Measurements from ENCODE around the gene ENOX1.

ENOX1 gene

DNA sequence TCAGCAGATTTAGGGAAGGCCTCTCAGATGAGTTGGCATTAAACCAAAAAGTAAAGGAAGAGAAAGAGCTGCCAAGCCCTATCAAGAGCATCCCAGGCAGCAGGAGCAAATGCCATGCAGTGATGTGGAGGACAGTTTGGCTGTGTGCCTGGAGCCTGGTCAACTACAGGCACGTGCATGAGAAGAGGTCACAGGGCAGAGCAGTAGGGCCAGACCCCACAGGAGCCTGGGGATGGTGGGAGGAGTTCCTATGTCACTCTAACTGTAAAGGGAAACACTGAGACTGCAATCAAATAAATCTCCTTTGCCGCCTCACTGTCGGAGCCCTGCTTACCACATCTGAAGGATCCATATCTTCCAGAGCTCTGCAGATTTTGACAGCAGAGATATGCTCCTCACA, 240.5 kb downstream of the ENOX1 start:
- DNase-seq (ENCODE audit: low read depth in 2 of 2), result no peak

DNA sequence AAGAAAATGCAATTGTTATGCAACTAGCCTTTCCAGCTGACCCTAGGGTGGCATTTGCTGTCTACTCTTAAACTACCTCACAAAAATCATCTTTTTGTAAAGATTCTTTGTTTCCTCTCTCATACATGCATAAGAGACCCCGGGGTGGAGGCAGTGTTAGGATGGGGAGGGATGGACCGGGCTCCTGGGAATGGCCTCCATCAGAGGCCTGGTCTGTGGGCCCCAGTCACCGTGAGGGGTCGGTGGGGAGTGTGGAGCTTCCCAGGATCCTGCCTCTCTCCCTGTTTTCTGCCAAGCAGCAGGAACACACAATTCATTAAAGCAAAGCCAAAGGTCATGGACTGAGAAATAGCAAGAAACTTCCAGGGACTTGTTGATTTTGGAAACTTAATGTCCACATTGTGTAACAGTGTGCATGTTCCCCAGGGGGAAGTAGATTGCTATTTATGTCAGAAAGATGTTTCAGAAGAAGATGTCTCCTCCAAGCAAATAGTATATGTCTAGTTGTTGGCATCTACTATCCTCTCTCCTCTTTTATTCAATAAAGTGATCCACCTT, 241.4 kb downstream of the ENOX1 start:
- DNase-seq (ENCODE audit: low read depth in 2 of 2), result no peak

DNA sequence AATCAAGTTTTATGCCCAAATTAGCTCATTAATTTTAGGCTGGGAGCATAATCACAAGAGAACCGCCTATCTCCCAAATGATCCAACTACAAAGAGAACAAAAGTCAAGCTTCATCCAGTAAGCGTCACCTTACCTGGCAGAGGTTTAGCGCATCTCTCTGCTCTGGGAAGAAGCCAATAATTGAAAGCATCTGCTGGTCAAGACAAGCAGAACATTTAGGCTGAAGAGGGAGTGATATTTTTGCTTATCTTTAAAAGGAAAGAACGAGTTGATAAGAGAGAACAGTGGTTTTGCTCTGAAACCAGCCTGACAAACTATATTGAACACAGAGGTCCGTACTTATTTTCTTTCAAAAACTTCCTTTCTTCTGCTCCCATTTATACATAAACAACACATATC, 242.1 kb downstream of the ENOX1 start:
- no peak for DNase-seq (ENCODE audit: low read depth in 2 of 2)

DNA sequence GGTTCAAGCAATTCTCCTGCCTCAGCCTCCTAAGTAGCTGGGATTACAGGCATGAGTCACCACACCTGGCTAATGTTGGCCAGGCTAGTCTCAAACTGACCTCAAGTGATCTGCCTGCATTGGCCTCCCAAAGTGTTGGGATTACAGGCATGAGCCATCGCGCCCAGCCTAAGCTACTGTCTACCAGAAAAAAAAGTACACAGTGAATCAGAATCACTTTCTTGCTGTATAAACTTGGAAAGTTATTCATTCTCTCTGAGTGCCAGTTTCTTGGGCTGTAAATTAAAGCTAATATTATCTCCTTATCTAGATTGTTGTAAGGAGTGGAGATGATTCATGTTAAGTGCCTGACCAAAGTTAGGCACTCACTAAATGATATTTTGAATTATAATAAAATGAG, 242.8 kb downstream of the ENOX1 start:
- no peak for DNase-seq (ENCODE audit: low read depth in 2 of 2)

DNA sequence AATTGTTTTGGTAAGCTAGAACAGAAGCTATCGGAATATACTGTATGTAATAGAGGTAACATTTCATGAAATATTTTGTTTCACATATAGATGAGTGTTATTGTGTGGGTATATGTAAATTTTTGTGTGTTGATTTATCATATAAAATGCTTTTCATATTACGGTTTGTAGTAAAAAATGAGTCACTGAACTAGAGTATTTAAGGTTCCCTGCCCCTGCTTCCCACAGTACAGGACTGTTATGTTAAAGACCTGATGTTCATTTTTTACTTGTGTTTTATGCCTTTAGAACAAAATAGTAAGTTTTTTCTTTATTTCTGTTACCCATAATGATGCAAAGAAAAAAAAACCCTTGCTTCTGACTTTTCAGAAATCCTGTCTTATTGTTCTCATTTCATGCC, 243.4 kb downstream of the ENOX1 start:
- DNase-seq (ENCODE audit: low read depth in 2 of 2), result no peak

DNA sequence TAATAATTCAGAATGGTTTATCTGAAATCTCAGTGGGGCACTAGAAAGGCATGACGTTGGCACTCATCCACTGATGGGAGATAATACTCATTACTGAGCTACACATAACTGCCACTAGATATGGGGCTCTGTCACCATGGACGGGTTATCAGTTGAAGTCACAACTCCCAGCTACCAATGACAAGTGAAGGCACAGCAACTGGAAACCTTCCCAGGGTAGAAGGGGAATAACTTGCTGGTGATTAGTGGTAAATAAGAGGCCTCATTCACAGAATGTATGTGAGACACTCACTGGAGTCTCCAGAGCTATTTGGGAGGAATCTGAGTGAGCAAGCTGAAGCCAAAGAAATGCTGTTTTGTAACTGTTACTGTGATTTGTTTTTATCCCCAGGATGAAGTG, 249.6 kb downstream of the ENOX1 start:
- DNase-seq (ENCODE audit: low read depth in 2 of 2), result no peak

DNA sequence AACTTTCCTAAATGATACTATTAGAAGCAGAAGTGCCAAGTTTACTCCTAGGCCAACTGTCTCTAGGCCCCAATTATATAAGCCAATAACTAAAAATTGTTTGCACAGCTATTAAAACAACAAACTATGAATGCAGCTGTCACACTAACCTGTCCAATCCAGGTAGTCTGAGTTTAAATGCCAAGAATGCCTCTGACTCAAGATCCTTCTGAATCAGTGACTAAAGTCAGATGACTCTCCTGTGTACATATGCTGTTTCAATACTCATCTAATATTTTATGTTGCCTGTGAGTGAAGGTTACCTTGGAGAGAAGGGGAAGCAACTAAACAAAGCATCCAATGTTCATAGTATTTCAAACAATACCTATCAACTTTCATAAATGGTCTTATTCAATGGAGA, 257.0 kb downstream of the ENOX1 start:
- DNase-seq (ENCODE audit: low read depth in 2 of 2), result no peak

DNA sequence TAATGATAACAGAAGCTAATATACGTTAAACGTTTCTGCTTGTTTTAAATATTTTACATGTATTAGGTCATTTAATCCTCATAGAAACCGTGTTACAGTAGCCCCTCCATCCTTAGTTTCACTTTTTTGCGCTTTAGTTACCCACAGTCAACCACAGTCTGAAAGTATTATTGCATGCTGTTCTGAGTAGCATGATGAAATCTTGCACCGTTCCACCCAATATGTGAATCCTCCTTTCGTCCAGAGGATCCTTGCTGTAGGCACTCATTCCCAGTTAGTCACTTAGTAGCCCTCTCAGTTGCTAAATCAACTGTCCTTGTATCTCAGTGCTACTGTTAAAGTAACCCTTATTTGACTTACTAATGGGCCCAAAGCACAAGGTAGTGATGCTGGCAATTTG, 257.8 kb downstream of the ENOX1 start:
- no peak for DNase-seq (ENCODE audit: low read depth in 2 of 2)

DNA sequence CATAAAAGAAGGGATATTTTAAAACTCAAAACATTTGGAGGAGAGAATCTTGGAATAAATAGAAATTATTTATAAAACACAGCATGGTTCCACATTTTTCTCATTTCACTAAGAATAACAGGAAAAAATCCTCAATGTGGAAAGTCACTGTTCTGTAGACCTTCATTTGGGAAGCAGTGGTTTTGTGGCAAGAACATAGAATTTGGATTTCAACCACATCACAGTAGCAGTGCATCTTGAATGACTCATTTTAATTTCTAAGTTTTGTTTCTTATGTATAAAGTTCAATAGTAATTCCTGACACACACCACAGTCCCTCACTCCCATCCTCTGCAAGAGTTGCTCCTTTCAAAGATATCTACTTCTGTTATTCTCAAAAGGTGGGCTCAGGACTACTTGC, 264.0 kb downstream of the ENOX1 start:
- peak; percentile 71 to 72 for DNase-seq (ENCODE audit: low read depth in 2 of 2)

DNA sequence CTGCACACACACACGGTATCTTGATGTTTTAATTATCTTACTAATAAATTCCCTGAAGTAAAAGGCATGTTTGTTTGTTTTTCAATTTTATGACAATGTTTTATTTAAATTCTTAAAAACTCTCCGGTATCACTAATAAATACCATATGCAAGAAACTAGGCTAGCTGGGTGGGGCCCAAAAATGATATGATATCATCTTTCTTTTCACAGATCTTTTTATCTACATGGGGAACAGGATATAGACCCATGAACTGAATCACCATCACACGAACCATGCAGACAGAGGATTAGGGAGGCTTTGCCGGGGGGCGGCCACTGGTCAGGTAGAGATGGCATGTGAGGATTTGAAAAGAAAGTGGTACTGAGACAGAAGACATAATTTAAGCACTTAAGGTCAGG, 266.4 kb downstream of the ENOX1 start:
- DNase-seq (ENCODE audit: low read depth in 2 of 2), result no peak

DNA sequence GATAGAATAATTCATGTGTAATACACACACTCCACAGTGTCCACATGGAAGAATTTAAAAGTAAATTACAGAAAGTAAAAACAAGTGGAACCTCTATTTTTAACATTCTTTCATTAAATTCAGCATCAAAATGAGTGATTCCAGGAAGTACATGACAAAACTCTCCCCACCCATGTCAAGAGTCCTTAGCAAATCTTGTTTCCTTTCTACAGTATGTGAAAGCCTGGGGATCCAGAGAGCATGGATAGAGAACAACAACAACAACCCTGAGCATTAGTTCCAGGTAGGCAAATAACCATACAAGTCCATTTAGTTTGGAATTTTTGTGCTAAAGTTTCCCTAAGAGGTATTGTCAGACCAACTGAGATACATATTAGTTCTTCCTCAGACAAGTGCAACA, 267.9 kb downstream of the ENOX1 start:
- DNase-seq (ENCODE audit: low read depth in 2 of 2), result no peak

DNA sequence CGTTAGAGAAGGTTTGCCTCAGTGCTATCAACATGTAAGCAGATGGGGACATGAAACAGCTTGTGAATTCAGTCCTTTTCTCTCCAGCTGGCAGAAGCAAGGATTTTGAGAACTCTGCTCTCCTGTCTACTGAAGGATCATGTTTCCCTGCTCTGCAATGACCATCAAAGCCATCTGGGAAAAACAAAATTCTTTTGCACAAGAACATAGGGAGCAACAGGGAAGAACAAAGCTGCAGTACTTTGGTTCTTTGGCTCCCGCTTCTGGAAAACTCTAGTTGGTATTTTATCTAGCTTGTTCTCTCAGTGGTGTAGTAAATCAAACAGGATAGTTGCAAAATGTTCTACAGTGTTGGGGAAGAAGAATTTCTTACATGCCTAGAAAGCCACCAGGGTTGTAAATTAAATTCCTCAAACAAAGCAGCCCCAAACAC, 270.4 kb downstream of the ENOX1 start:
- DNase-seq (ENCODE audit: low read depth in 2 of 2), result peak; percentile 93 to 94

DNA sequence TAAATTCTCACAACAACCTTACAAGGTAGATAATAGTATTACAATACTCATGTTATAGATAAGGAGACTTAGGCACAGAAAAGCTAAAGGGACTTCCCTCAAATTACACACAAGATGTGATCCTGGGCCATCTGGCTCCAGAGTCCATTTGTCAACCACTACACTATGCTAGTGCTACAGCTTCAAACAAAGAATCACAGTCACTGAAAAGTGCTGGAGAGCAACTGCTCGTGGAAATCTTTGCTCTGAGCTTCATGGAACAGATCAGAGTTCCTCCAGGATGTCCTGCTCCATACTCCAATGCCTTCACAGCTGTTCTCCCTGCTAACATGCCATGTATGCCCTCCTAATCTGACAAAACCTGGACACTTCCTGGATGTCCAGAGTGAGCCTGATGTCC, 271.2 kb downstream of the ENOX1 start:
- DNase-seq (ENCODE audit: low read depth in 2 of 2), result no peak

DNA sequence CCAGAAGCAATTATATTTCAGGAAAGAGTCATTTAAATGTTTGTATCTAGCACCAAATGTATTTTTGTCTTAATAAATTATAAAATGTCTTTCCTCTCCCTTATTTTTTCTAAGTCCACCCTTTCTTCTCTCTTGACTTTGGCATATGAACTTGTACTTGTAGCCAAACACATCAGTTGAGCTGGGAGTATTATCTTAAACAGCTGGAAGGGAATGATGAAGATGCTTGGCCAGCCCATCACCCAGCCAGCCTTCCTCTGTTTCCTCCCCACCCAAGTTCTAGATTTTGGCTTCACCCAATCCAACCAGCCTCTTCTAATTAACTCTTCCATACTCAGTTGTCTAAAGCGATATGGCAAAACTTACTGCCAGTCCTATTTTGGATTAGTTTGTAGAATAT, 272.5 kb downstream of the ENOX1 start:
- DNase-seq (ENCODE audit: low read depth in 2 of 2), result no peak

DNA sequence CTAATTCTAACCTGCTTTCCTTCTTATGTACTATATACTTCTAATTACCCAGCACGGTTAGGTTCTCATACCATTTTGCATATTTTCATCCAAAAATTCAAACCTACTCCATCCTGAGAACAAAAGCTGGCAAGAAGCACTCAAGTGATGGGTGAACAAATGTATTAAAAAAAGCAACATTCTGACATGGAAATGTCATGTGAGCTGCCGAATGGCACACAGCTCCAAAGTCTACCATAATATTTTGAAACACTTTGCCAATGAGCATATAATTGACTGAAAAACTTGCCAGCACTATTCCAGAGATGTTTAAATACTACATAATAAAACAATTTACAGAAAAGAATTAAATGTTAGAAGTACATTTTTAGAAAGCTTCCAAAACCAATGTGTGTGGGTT, 274.6 kb downstream of the ENOX1 start:
- DNase-seq (ENCODE audit: low read depth in 2 of 2), result no peak

DNA sequence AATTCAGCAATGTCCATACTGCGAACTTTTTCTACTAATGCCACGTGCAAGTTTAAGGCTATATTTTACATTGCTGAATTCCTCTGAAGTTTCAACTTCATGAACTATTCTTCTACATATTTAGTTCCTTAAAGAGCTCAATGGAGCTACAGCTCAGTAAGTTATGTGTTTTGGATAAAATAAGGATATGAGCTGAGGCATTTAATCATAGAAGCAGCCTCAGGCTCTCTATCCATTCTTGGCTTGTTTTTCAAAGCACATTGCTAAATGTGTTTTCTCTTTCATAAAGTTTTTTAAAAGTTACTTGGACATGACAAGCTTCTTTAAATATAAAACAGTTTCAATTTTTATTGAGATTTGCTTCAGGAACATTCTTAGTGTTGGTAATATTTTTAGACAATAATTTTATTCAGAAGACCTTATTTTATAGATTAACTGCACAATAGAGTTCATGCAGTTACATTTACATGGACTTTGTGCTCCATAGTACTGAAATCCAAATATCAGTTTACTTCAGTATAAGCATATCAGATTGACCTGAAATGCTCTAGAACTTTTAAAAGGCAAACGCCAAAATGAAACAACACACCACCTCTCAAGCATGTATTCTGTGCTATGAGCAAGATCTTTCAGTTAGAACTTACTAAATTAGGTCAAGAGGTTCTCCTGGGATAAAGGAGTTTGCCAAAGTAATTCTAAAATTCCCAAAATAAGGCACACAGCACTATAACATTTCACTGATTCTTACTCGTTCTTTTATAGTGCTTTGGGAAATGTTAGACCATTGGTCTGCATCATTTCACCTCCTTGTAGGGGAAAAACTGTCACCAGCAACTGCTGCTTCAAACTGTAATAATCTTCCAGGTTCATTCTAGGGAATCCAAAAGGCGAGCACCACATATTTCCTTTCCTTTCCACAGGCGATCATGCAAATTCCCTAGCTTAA, 275.5 kb downstream of the ENOX1 start:
- no peak for DNase-seq (ENCODE audit: low read depth in 2 of 2)

DNA sequence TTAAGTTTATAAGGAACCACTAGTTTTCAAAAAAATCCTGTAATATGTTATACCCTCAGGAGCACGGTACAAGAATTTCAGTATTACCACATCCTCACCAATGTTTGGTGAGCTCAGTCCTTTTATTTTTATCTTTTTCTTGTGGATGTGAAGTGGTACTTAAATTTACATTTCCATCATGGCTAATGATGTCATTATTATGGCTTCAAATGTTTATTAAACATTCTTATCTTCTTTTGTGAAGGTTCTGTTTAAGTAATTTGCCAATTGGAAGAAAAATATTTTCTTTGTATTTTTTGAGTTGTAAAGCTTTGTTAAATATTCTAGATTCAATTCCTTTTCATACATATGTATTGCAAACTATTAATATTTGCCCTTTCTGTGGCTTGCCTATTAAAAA, 291.0 kb downstream of the ENOX1 start:
- no peak for DNase-seq (ENCODE audit: low read depth in 2 of 2)

DNA sequence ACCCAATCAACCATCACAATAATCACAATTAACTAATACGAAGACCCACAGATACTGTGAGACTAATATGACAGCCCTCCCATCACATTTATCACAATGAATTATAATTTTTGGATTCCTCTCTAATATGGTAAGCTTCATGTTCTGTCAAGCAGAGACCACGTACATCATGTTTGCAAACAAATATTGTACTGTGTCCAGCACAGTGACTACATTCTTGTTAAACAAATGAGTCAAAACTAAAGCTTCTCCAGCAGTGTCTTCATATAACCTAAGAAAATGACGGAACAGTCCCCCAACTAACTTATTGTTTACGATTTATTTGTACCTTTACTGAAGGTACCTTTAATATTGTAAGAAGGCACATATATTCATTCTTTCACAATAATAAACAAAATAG, 292.6 kb downstream of the ENOX1 start:
- no peak for DNase-seq (ENCODE audit: low read depth in 2 of 2)

DNA sequence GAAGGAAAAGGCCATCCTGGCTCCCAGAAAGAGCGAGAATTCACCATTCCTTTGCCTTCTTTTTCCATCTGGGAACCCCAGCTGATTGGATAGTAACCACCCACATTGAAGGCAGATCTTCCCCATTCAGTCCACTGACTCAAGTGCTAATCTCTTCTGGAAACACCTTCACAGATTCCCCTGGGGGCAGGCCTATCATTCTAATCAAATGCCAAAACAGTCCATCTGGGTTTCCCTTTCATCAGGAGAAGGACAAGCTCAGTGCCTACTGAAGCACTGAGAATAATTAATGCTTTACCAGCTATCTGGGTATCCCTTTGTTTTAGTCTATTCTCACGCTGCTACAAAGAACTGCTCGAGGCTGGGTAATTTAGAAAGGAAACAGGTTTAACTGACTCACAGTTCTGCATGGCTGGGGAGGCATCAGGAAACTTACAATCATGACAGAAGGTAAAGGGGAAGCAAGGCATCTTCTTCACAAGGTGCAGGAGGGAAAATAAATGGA, 293.2 kb downstream of the ENOX1 start:
- DNase-seq (ENCODE audit: low read depth in 2 of 2), result no peak

DNA sequence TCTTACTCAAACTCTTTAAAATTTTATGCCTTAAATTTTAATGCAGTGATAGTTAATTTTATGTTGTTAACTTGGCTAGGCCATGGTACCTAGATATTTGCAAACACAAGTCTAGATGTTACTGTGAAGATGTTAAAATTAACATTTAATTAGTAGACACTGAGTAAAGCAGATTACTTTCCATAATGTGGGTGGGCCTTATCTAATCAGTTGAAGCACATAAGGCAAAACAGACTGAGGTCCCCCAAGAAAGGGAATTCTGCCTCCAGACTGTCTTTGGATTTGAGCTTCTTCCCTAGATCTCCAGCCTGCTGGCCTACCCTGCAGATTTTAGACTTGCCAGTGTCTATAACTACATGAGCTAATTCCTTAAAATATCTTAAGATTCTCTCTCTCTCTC, 294.0 kb downstream of the ENOX1 start:
- DNase-seq (ENCODE audit: low read depth in 2 of 2), result no peak

DNA sequence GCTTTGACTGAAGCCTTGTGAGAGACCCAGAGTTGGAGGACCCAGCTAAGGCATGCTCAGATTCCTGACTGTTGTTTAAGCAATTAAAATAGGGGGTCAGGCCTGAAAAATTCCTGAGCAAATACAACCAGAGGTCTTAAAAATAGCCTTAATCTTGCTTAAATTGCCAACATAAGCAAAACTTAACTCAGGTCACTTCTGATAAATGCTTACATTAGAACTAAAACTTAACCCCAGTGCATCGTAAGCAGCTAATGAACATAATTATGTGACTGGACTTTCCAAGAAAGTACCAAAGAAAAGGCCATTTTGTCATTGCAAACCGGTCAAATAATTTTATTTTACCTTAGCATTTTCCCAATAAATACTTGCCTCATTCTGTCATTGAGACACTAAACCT, 294.5 kb downstream of the ENOX1 start:
- DNase-seq (ENCODE audit: low read depth in 2 of 2), result no peak

DNA sequence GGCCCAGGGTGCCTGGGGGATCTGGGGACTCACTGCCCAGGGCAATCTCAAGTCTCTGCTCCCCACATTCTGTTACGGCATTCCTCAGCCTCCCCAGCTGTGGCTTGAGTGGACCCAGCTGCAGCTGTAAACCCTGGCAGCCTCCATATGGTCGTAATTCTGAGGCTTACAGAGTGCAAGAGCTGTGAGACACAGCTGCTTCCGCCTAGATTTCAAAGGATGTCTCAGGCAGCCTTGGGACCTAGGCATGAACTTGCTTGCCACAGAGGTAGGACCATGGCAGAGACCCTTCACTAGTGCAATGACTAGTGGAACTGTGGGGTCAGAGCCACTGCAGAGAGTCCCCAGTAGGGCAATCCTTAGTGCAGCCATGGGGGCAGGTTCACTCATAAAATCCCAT, 297.5 kb downstream of the ENOX1 start:
- DNase-seq (ENCODE audit: low read depth in 2 of 2), result no peak

DNA sequence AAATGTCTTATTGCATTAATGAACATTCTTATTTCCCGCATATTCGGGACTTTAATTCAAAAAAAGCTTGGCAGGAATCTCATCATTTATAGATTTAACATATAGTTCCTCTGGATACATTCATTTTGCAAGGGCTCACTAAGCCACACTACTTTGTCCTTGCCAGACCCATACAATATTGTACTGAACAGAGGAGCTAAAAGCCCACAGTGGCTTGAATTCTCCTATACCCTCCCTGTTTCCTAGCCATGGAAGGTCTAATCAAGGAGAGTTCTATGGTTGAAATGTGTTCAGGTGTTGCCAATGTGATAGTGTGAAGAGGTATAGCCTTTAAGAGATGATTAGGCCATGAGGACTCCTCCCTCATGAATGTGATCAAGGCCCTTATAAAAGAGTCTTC, 298.9 kb downstream of the ENOX1 start:
- no peak for DNase-seq (ENCODE audit: low read depth in 2 of 2)
